Osteocyte (in vitro differentiated cells): ENCODE data around the gene CD53. TPM values are rescaled to one million over a fixed set of nuclear protein-coding genes. Genes with fewer than 3 reads are reported as not detected.

Experiments
- DNase-seq: peaks from one replicate; pipeline ENCODE4 v3.0.0; 2021; ENCODE audit warnings: mixed read lengths; ENCODE audit not compliant: unreplicated experiment; ENCODE audit errors: extremely low spot score
- H3K27ac Mint-ChIP-seq: one replicate; pipeline ENCODE4 v1.8.0; 2021; ENCODE audit warnings: mild to moderate bottlenecking, mixed read lengths; ENCODE audit not compliant: unreplicated experiment
- H3K27me3 Mint-ChIP-seq: one replicate; pipeline ENCODE4 v1.8.0; 2021; ENCODE audit warnings: mixed read lengths; ENCODE audit not compliant: unreplicated experiment
- H3K36me3 Mint-ChIP-seq: one replicate; pipeline ENCODE4 v1.8.0; 2021; ENCODE audit warnings: mixed read lengths; ENCODE audit not compliant: unreplicated experiment
- H3K4me1 Mint-ChIP-seq: one replicate; pipeline ENCODE4 v1.8.0; 2021; ENCODE audit warnings: mixed read lengths; ENCODE audit not compliant: unreplicated experiment
- H3K4me3 Mint-ChIP-seq: one replicate; pipeline ENCODE4 v1.8.0; 2021; ENCODE audit warnings: mild to moderate bottlenecking, moderate library complexity, mixed read lengths; ENCODE audit not compliant: unreplicated experiment
- H3K9me3 Mint-ChIP-seq: one replicate; pipeline ENCODE4 v1.8.0; 2021; ENCODE audit warnings: mixed read lengths; ENCODE audit not compliant: unreplicated experiment
- total RNA-seq: library from RNA; stranded (reverse); gene quantifications from 2 replicates; pipeline ENCODE4 v1.2.1, GENCODE V29; 2021
- TF ChIP-seq, protein P1 (sequence below): fragments of 200-600 bp; sonication (generic); IDR thresholded peaks from 2 replicates; pipeline ENCODE4 v1.5.0; 2021; ENCODE audit warnings: antibody characterized with exemption, mild to moderate bottlenecking, moderate library complexity

The CD53 gene
- total RNA-seq, 1 donor from 2014 or later, result not detected

DNA sequence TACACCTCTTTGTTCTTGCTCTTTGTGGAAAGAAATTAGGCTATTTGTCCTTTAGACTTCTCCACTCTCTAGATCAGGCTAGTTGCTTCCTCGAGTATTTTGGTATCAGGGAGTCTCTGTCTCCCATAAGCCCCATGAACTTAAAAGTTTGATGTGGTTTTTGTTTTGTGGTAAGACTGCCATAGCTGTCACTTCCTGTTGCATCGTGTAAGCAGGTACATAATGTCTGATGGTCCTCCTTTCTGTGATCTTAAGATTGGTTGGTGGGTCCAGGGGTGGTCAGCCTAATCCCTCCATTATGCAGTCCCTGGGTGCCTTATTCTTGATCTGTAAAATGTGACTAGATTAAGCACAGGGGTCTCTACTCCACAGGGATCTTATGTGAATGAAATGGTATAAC is 23.1 kb downstream of the CD53 start:
- H3K27ac Mint-ChIP-seq, result no peak overlapping the region
- no peak overlapping the region for H3K4me3 Mint-ChIP-seq
- no peak for DNase-seq
- TF ChIP-seq, protein P1, sequence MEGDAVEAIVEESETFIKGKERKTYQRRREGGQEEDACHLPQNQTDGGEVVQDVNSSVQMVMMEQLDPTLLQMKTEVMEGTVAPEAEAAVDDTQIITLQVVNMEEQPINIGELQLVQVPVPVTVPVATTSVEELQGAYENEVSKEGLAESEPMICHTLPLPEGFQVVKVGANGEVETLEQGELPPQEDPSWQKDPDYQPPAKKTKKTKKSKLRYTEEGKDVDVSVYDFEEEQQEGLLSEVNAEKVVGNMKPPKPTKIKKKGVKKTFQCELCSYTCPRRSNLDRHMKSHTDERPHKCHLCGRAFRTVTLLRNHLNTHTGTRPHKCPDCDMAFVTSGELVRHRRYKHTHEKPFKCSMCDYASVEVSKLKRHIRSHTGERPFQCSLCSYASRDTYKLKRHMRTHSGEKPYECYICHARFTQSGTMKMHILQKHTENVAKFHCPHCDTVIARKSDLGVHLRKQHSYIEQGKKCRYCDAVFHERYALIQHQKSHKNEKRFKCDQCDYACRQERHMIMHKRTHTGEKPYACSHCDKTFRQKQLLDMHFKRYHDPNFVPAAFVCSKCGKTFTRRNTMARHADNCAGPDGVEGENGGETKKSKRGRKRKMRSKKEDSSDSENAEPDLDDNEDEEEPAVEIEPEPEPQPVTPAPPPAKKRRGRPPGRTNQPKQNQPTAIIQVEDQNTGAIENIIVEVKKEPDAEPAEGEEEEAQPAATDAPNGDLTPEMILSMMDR, result no peak
- H3K27me3 Mint-ChIP-seq, result no peaks in the 10 kb centered on the region
- H3K4me1 Mint-ChIP-seq, result no peaks in the 10 kb centered on the region
- no peaks in the 10 kb centered on the region for H3K9me3 Mint-ChIP-seq
- no peaks in the 10 kb centered on the region for H3K36me3 Mint-ChIP-seq

GRCh38 chr1:110897681-110898080 is 24.7 kb downstream of the CD53 start:
- no peaks in the 10 kb centered on the region for H3K36me3 Mint-ChIP-seq
- TF ChIP-seq, protein P1, result no peak
- no peaks in the 10 kb centered on the region for H3K4me1 Mint-ChIP-seq
- DNase-seq, result no peak
- no peaks in the 10 kb centered on the region for H3K27me3 Mint-ChIP-seq
- no peaks in the 10 kb centered on the region for H3K9me3 Mint-ChIP-seq
- H3K27ac Mint-ChIP-seq, result no peak overlapping the region
- H3K4me3 Mint-ChIP-seq, result no peak overlapping the region

DNA sequence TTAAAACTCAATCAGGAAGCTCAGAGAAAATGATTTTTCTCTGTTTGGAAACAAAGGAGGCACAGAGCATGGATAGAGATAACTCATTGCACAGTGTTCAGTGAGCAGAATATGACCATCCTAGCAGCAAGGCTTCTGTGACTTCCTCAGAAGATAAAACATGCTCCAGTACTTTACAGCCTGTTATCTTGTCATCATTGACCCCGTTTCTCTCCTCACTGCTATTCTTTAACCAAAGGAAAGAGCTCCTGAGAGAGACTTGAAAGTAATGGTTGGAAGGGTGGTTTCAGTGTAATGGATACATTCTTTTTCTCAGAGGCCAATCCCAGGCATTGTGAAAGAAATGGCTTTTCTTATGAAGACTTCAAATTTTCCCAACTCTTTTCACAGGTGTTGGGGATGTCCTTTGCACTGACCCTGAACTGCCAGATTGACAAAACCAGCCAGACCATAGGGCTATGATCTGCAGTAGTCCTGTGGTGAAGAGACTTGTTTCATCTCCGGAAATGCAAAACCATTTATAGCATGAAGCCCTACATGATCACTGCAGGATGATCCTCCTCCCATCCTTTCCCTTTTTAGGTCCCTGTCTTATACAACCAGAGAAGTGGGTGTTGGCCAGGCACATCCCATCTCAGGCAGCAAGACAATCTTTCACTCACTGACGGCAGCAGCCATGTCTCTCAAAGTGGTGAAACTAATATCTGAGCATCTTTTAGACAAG is 25.9 kb downstream of the CD53 start:
- H3K9me3 Mint-ChIP-seq, result no peaks in the 10 kb centered on the region

DNA sequence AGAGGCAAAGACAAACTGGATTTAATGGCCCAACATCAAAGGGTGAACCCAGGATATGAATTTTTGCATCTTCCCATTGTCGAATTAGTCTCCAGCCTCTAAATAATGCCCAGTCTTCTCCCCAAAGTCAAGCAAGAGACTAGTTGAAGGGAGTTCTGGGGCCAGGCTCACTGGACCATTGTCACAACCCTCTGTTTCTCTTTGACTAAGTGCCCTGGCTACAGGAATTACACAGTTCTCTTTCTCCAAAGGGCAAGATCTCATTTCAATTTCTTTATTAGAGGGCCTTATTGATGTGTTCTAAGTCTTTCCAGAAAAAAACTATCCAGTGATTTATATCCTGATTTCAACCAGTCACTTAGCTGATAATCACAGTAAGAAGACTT is 26.5 kb downstream of the CD53 start:
- no peaks in the 10 kb centered on the region for H3K4me1 Mint-ChIP-seq
- TF ChIP-seq, protein P1, result no peak

More for the DNA sequence above, 25.9 kb downstream of the CD53 start:
- TF ChIP-seq, protein P1, result no peak
- no peak overlapping the region for H3K27ac Mint-ChIP-seq
- no peaks in the 10 kb centered on the region for H3K27me3 Mint-ChIP-seq
- H3K4me1 Mint-ChIP-seq, result no peaks in the 10 kb centered on the region
- no peak overlapping the region for H3K4me3 Mint-ChIP-seq
- no peaks in the 10 kb centered on the region for H3K36me3 Mint-ChIP-seq
- no peak for DNase-seq

DNA sequence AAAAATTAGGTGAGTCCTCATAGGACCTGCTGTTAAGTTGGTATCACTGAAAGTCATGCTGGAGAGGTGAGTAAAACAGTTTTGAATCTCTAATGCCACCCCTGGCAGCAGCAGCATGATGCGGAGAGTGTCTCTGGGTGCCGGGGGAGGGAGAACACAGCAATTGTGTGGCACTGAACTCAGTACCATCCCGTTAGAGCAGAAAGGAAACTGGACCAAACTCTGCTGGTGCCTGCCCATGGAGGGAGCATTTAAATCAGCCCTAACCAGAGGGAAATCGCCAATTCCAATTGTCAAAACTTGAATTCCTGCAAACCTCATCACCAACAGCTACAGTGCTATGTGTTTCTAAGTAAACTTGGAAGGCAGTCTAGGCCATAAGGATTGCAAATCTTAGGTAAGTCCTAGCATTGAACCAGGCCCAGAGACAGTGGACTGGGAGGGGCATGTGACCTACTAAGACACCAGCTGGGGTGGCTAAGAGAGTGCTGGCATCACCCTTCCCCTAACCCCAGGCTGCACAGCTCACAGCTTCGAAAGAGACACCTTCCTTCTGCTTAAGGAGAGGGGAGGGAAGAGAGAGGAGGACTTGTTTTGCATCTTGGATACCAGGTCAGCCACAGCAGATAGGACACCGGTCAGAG is 30.0 kb downstream of the CD53 start:
- no peaks in the 10 kb centered on the region for H3K4me1 Mint-ChIP-seq
- no peak overlapping the region for H3K27ac Mint-ChIP-seq
- TF ChIP-seq, protein P1, result no peak
- H3K27me3 Mint-ChIP-seq, result no peaks in the 10 kb centered on the region
- H3K36me3 Mint-ChIP-seq, result no peaks in the 10 kb centered on the region
- H3K4me3 Mint-ChIP-seq, result no peak overlapping the region
- DNase-seq, result no peak
- no peaks in the 10 kb centered on the region for H3K9me3 Mint-ChIP-seq

More for the DNA sequence above, 26.5 kb downstream of the CD53 start:
- H3K27me3 Mint-ChIP-seq, result no peaks in the 10 kb centered on the region
- no peaks in the 10 kb centered on the region for H3K36me3 Mint-ChIP-seq
- H3K27ac Mint-ChIP-seq, result no peak overlapping the region
- no peak for DNase-seq
- no peak overlapping the region for H3K4me3 Mint-ChIP-seq
- H3K9me3 Mint-ChIP-seq, result no peaks in the 10 kb centered on the region
